ENCODE data around the gene TRAPPC2L. TPM values are rescaled to one million over a fixed set of nuclear protein-coding genes. Genes with fewer than 3 reads are reported as not detected.

TRAPPC2L gene
- total and polyA plus RNA-seq, 10 donors = 28.9 to 87.5 (median 41.7) TPM

GRCh38 chr16:88843256-88843655 is 13.7 kb upstream of the TRAPPC2L start:
- peaks cover 0 to 91% (median 30%) of the 10 kb centered on the region in 6 donors for H3K36me3 ChIP-seq
- H3K27me3 ChIP-seq (replicated peaks in 1 of 7) = no peaks in the 10 kb centered on the region
- peaks cover 0 to 36% (median 11%) of the 10 kb centered on the region in 6 donors for H3K4me1 ChIP-seq
- DNase-seq = no peak
- 92 to 96% (median 93%) methylated on average over 19 to 20 of the region's 20 CpGs for WGBS, 5 donors
- no peak overlapping the region for H3K4me3 ChIP-seq
- no peaks in the 10 kb centered on the region for H3K9me3 ChIP-seq
- TF ChIP-seq CTCF (IDR thresholded peaks at IDR 0.05 in 8 of 11, conservative IDR thresholded peaks at IDR 0.05 in 3 of 11) (no peak), POLR2A (IDR thresholded peaks at IDR 0.05) (no peak), POLR2AphosphoS5 (IDR thresholded peaks at IDR 0.05) (no peak)
- intact Hi-C loops (cut with DNase I; ENCODE audit: low total_unique reads) = no loop called here
- H3K27ac ChIP-seq = no peak overlapping the region

- H3K4me3 ChIP-seq = no peak overlapping the region
- peaks cover 0 to 32% (median 7%) of the 10 kb centered on the region in 6 donors for H3K4me1 ChIP-seq
- no peak for DNase-seq
- intact Hi-C loops (cut with DNase I; ENCODE audit: low total_unique reads) = no loop called here
- H3K36me3 ChIP-seq = peaks cover 0 to 91% (median 22%) of the 10 kb centered on the region in 6 donors
- H3K9me3 ChIP-seq = no peaks in the 10 kb centered on the region
- no peaks in the 10 kb centered on the region for H3K27me3 ChIP-seq (replicated peaks in 1 of 7)
- 80 to 89% (median 87%) methylated on average over 11 of the region's 11 CpGs for whole genome bisulfite sequencing, 5 donors
- no peak for TF ChIP-seq CTCF (IDR thresholded peaks at IDR 0.05 in 8 of 11, conservative IDR thresholded peaks at IDR 0.05 in 3 of 11)
- no peak for TF ChIP-seq POLR2A (IDR thresholded peaks at IDR 0.05)
- TF ChIP-seq POLR2AphosphoS5 (IDR thresholded peaks at IDR 0.05) = no peak
- no peak overlapping the region for H3K27ac ChIP-seq
These were observed 12.4 kb upstream of the TRAPPC2L start for GRCh38 chr16:88844419-88845036.

- DNase-seq = no peak
These were observed 10.8 kb upstream of the TRAPPC2L start for GRCh38 chr16:88846088-88846487.

More at GRCh38 chr16:88846088-88846487, 10.8 kb upstream of the TRAPPC2L start:
- WGBS, 5 donors = 92 to 98% (median 96%) methylated on average over 9 of the region's 9 CpGs
- H3K4me3 ChIP-seq = no peak overlapping the region
- peaks cover 0 to 17% (median 0%) of the 10 kb centered on the region in 6 donors for H3K4me1 ChIP-seq
- H3K27me3 ChIP-seq (replicated peaks in 1 of 7) = no peaks in the 10 kb centered on the region
- intact Hi-C loops (cut with DNase I; ENCODE audit: low total_unique reads) = no loop called here
- H3K36me3 ChIP-seq = peaks cover 0 to 91% (median 20%) of the 10 kb centered on the region in 6 donors
- H3K9me3 ChIP-seq = no peaks in the 10 kb centered on the region
- no peak for TF ChIP-seq POLR2AphosphoS5 (IDR thresholded peaks at IDR 0.05)
- TF ChIP-seq CTCF (IDR thresholded peaks at IDR 0.05 in 8 of 11, conservative IDR thresholded peaks at IDR 0.05 in 3 of 11) = no peak
- no peak for TF ChIP-seq POLR2A (IDR thresholded peaks at IDR 0.05)
- no peak overlapping the region for H3K27ac ChIP-seq
